Kidney (tissue), 14 donors: ENCODE data around the gene KIRREL3. TPM values are rescaled to one million over a fixed set of nuclear protein-coding genes. Genes with fewer than 3 reads are reported as not detected.

Source experiments
- DNase-seq, 5 donors: peaks; one replicate each; pipeline ENCODE4 v3.0.0-alpha.2; 2013 to 2020
- FAIRE-seq: peaks from 2 replicates; lab custom pipeline; 2012; peaks lifted over from hg19 to GRCh38; lab: Jason Lieb, UNC
- H3K27ac ChIP-seq, 2 donors: one replicate each; pipeline ENCODE4 v1.7.0; 2013; ENCODE audit warnings: low read depth in 2 of 2, low read length in 2 of 2, inconsistent platforms in 1 of 2
- H3K27me3 ChIP-seq: one replicate; pipeline ENCODE4 v1.7.1; 2013; ENCODE audit warnings: low read length, inconsistent platforms; ENCODE audit not compliant: control insufficient read depth, insufficient read depth
- H3K36me3 ChIP-seq, 3 donors: one replicate each; pipeline versions ENCODE4 v1.7.0 to v1.7.1; 2013; ENCODE audit warnings: low read length in 3 of 3, control low read depth in 1 of 3, inconsistent platforms in 1 of 3; ENCODE audit not compliant: insufficient read depth in 3 of 3, control insufficient read depth in 2 of 3
- H3K4me1 ChIP-seq, 3 donors: one replicate each; pipeline versions ENCODE4 v1.7.0 to v1.7.1; 2013; ENCODE audit warnings: low read length in 3 of 3, inconsistent platforms in 1 of 3, low read depth in 1 of 3; ENCODE audit not compliant: control insufficient read depth in 2 of 3, insufficient read depth in 2 of 3
- H3K4me3 ChIP-seq, 3 donors: one replicate each; pipeline versions ENCODE4 v1.7.0 to v1.8.1; 2013; ENCODE audit warnings: low read length in 3 of 3, control low read depth in 1 of 3, inconsistent platforms in 1 of 3
- H3K9ac ChIP-seq, 3 donors: one replicate each; pipeline versions ENCODE4 v1.7.0 to v1.7.1; 2013; ENCODE audit warnings: low read length in 3 of 3, control low read depth in 1 of 3, inconsistent platforms in 1 of 3
- H3K9me3 ChIP-seq, 3 donors: one replicate each; pipeline versions ENCODE4 v1.7.0 to v1.7.1; 2013; ENCODE audit warnings: low read length in 3 of 3, control low read depth in 1 of 3, inconsistent platforms in 1 of 3; ENCODE audit not compliant: control insufficient read depth in 2 of 3, insufficient read depth in 1 of 3
- intact Hi-C: fragments of 100-400 bp; cut with DNase I; formaldehyde crosslinking; loops from one replicate; pipeline ENCODE4 v1.11.1; 2022
- polyA plus RNA-seq: library from polyadenylated mRNA; stranded (reverse); fragments of 350-450 nt; fragmentation: Illumina TruSeq; extraction: RNeasy Lipid Tissue Mini Kit (QIAGEN cat#74804); gene quantifications from one replicate; pipeline ENCODE4 v1.2.3, GENCODE V29; 2014; ENCODE audit warnings: low read depth, low replicate concordance; ENCODE audit not compliant: insufficient read depth
- total RNA-seq: library from RNA; stranded (reverse); fragmentation: NEBNext Ultra II Directional; extraction: Animal tissue kit (Norgen Biotek cat#: 25700); gene quantifications from one replicate; pipeline ENCODE4 v1.2.1, GENCODE V29; 2021
- TF ChIP-seq, protein P1 (sequence below): IDR thresholded peaks from 3 replicates; pipeline ENCODE4 v1.5.1; 2012; ENCODE audit warnings: mild to moderate bottlenecking, moderate library complexity, borderline replicate concordance; ENCODE audit not compliant: insufficient read depth; ENCODE audit errors: extremely low read depth
- donor health status: control.
- donor health status: control.
- donor health status: control.
- donor health status: control.
- donor health status: control.
- donor health status: DM: yes; HTN: yes; CAD: no.
- donor health status: Normal renal cell carcinoma (clear cell type).

Gene KIRREL3
- total and polyA plus RNA-seq, 2 donors from 2014 or later = 0.19 to 0.22 TPM

DNA sequence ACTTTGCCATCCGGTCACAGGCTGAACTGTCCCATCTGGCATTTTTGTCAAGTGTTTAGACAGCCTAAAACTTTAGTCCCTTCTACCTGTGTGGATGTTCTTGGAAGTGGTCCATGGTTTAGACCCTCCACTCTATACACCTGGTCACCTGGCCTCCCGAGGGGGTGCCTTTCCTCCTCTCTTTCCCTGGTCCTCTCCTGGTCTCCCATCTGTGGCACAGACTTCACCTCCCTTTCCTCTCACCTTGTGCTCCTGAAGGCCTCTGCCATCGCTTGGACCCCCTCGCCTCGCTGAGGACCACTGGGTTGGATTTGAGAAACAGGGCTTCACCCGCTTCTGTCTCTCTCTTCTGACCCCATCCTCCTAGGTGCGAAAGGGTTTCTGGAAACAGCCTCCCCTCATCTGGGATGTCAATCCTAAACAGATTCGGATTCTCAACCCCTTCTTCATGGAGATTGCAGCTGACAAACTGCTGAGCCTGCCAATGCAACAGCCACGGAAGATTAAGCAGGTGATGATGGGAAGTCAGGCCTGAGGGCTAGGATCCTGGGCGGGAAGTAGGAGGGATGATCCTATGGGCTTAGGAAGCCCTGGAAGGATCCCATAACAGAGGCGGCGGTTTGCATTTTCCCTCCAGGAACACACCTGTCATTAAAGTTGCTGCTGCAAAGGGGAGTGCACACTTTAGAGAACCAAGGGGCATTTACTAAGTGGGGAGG, 591.5 kb downstream of the KIRREL3 start:
- FAIRE-seq (no peak), DNase-seq (no peak)
- intact Hi-C loops = no loop called here
- Histone ChIP-seq H3K9ac (no peak overlapping the region), H3K9me3 (no peaks in the 10 kb centered on the region), H3K27me3 (no peaks in the 10 kb centered on the region), H3K4me3 (no peak overlapping the region), H3K4me1 (peaks cover 0 to 3% (median 0%) of the 10 kb centered on the region in 3 donors), H3K36me3 (peaks cover 0 to 11% (median 4%) of the 10 kb centered on the region in 3 donors), H3K27ac (no peak overlapping the region)
- TF ChIP-seq, protein P1, sequence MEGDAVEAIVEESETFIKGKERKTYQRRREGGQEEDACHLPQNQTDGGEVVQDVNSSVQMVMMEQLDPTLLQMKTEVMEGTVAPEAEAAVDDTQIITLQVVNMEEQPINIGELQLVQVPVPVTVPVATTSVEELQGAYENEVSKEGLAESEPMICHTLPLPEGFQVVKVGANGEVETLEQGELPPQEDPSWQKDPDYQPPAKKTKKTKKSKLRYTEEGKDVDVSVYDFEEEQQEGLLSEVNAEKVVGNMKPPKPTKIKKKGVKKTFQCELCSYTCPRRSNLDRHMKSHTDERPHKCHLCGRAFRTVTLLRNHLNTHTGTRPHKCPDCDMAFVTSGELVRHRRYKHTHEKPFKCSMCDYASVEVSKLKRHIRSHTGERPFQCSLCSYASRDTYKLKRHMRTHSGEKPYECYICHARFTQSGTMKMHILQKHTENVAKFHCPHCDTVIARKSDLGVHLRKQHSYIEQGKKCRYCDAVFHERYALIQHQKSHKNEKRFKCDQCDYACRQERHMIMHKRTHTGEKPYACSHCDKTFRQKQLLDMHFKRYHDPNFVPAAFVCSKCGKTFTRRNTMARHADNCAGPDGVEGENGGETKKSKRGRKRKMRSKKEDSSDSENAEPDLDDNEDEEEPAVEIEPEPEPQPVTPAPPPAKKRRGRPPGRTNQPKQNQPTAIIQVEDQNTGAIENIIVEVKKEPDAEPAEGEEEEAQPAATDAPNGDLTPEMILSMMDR = no peak

GRCh38 chr11:126408496-126408895, 592.1 kb downstream of the KIRREL3 start:
- intact Hi-C loops = no loop called here
- peaks cover 0 to 10% (median 4%) of the 10 kb centered on the region in 3 donors for H3K36me3 ChIP-seq
- DNase-seq = peak in 1 of 5 donors; percentile 59
- no peaks in the 10 kb centered on the region for H3K27me3 ChIP-seq
- H3K4me3 ChIP-seq = no peak overlapping the region
- no peaks in the 10 kb centered on the region for H3K9me3 ChIP-seq
- FAIRE-seq = no peak
- TF ChIP-seq, protein P1 = no peak
- no peak overlapping the region for H3K27ac ChIP-seq
- peaks cover 0 to 2% (median 0%) of the 10 kb centered on the region in 3 donors for H3K4me1 ChIP-seq
- H3K9ac ChIP-seq = no peak overlapping the region

DNA sequence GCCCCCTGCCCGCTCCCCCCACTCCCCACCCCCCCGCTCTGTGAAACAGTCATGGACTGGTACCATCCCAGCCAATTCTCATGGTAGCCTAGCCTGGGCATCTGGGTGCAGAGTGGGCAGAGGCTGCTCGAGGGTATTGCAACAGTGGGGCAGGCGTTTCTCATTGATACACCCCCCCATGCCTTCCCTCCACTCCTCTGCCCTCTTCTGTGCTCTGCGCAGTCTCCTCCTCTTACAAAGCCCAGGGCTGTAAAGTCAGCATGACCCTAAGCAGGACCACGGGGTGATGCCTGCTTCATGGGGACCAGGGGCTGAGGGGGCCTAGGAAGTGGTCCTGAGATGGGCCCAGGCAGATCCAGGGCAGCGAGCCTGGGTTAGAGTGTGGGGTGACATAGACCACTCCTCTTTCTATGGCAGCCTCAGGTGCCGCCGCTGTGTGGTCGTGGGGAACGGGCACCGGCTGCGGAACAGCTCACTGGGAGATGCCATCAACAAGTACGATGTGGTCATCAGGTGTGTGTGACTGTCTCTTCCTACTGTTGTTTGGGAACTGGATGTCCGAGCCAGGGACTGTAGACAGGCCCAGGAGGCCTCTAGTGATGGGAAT, 592.8 kb downstream of the KIRREL3 start:
- Histone ChIP-seq H3K9me3 (no peaks in the 10 kb centered on the region), H3K4me3 (no peak overlapping the region), H3K36me3 (peaks cover 0 to 10% (median 4%) of the 10 kb centered on the region in 3 donors), H3K27ac (no peak overlapping the region), H3K27me3 (no peaks in the 10 kb centered on the region), H3K9ac (no peak overlapping the region), H3K4me1 (peaks cover 0 to 2% (median 0%) of the 10 kb centered on the region in 3 donors)
- intact Hi-C loops = no loop called here
- TF ChIP-seq, protein P1 = no peak
- no peak for FAIRE-seq
- DNase-seq = peak in 1 of 5 donors; percentile 51
